Activated naive CD8-positive, alpha-beta T cell (primary cell): ENCODE data around the gene BMX.

ENCODE experiments used
- H3K27ac Mint-ChIP-seq: one replicate; pipeline ENCODE4 v1.8.0; 2021; ENCODE audit warnings: mixed read lengths
- H3K27me3 Mint-ChIP-seq: one replicate; pipeline ENCODE4 v1.8.0; 2021; ENCODE audit warnings: mixed read lengths
- H3K36me3 Mint-ChIP-seq: one replicate; pipeline ENCODE4 v1.8.0; 2021; ENCODE audit warnings: mixed read lengths
- H3K4me1 Mint-ChIP-seq: one replicate; pipeline ENCODE4 v1.8.0; 2021; ENCODE audit warnings: low read depth, mixed read lengths
- H3K4me3 Mint-ChIP-seq: one replicate; pipeline ENCODE4 v1.8.0; 2021; ENCODE audit warnings: mild to moderate bottlenecking, mixed read lengths
- H3K9me3 Mint-ChIP-seq: one replicate; pipeline ENCODE4 v1.8.0; 2021; ENCODE audit warnings: low read depth, mixed read lengths

The BMX gene

GRCh38 chrX:15500497-15500966, at the start of gene BMX:
TSS of gene BMX (plus strand) at chrX:15500807. CDS start at chrX:15508354, 7,547 bp downstream.
- H3K4me3 Mint-ChIP-seq: no peak within 1 kb of the TSS
- no peaks in the 10 kb centered on the region for H3K9me3 Mint-ChIP-seq
- H3K4me1 Mint-ChIP-seq: peaks cover 2% of the 10 kb centered on the region
- peaks cover 7% of the 10 kb centered on the region for H3K27me3 Mint-ChIP-seq
- no peaks in the 10 kb centered on the region for H3K36me3 Mint-ChIP-seq
- no peak within 1 kb of the TSS for H3K27ac Mint-ChIP-seq

- no peak overlapping the region for H3K27ac Mint-ChIP-seq
- H3K36me3 Mint-ChIP-seq: no peaks in the 10 kb centered on the region
- no peak overlapping the region for H3K4me3 Mint-ChIP-seq
- no peaks in the 10 kb centered on the region for H3K9me3 Mint-ChIP-seq
- peaks cover 3% of the 10 kb centered on the region for H3K27me3 Mint-ChIP-seq
- H3K4me1 Mint-ChIP-seq: no peaks in the 10 kb centered on the region
Observed at GRCh38 chrX:15451913-15452312, 48.7 kb upstream of the BMX start.

DNA sequence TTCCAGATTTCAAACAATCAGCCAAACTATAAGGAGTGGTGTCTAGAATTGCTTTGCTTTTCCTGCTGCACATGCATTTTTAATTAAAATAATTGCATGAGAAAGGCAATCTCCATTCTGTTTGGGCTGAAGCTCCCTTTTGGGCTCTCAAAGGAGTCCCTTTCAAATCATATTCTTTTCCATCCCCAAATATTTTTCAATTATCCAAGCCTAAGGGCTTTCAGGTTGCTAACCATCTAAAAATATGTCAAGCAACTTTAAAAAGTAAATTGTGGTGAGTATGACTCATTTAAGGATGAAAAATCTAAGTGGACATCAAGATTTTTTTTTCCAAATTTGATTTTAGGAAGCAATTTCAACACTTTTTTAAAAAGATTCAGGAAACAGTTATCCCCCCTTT, 35.9 kb upstream of the BMX start:
- H3K36me3 Mint-ChIP-seq: no peaks in the 10 kb centered on the region
- H3K9me3 Mint-ChIP-seq: no peaks in the 10 kb centered on the region
- H3K27me3 Mint-ChIP-seq: peaks cover 1% of the 10 kb centered on the region
- no peak overlapping the region for H3K27ac Mint-ChIP-seq
- H3K4me3 Mint-ChIP-seq: no peak overlapping the region
- no peaks in the 10 kb centered on the region for H3K4me1 Mint-ChIP-seq

DNA sequence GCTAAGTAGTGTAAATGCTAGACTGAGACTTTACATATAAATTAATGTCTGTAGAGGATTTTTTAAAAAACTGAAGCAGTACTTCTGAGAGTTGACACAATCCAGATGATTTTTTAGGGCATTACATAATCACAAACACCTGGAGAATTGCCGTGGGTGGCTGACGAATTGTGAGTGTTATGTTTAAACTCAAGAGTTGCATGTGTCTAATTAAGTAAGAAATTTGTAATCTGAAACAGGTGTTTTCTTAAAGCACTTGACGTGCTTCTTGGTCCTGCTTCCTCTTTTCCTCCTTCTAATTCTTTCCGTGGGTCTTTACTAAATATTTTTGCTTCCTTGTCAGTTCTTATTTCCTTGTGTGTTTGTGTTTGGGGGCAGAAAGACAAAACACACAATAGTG, 35.3 kb upstream of the BMX start:
- no peak overlapping the region for H3K4me3 Mint-ChIP-seq
- no peaks in the 10 kb centered on the region for H3K4me1 Mint-ChIP-seq
- no peaks in the 10 kb centered on the region for H3K36me3 Mint-ChIP-seq
- H3K9me3 Mint-ChIP-seq: no peaks in the 10 kb centered on the region
- no peak overlapping the region for H3K27ac Mint-ChIP-seq
- peaks cover 1% of the 10 kb centered on the region for H3K27me3 Mint-ChIP-seq

DNA sequence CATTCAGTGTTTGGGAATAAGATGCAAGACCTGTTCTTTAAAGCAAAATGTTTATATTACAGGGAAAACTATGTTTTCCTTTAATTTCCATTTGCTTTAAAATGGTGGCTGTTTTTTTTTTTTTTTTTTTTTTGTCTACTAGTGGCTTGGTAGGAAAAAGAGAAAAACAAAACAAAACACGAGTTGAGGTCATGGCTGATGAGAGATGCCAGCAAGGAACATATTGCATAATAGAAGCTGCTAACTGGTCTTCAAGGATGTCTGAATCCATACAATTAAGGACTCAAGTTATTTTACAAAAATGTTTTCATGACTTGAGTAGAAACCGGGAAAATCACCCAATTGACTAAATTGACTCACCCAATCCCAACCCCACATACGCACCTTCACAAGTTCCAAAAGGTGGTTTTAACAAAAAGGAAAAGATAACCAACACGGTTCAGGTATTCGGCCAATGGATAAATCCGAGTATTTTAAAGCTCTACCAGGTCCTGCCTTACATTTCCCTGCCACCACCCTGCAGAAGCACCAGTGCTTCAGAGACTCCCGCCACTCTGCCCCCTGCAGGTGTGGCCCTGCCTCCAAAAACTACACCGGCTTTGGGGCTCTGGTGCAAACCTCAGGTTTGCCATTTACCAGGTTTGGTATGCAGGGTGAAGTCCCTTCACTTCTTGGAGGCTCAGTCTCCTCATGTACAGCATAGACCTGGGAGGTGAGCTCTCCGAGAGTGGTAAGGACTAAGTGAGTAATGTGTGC, 34.5 kb upstream of the BMX start:
- no peaks in the 10 kb centered on the region for H3K4me1 Mint-ChIP-seq
- H3K9me3 Mint-ChIP-seq: no peaks in the 10 kb centered on the region
- H3K27ac Mint-ChIP-seq: no peak overlapping the region
- H3K4me3 Mint-ChIP-seq: no peak overlapping the region
- no peaks in the 10 kb centered on the region for H3K36me3 Mint-ChIP-seq
- H3K27me3 Mint-ChIP-seq: peaks cover 1% of the 10 kb centered on the region

DNA sequence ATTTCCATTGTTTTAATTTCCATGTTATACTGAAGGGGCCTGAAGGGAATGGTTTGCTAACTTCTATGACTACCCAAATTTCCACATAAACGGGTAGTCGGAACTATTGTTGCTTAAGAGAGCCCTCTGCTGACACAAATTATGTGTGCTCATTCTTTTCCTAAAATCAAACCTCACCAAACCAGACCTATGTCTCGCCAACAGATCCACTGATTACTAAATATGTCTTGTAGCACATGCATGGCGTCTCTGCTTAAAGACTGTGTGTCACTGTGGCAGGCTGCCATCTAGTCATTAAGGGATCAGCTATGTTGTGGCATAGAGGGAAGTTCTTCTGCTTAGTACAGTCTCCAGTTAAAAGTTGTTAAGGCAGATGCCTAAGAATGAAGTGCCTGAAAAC, 32.6 kb upstream of the BMX start:
- H3K4me1 Mint-ChIP-seq: no peaks in the 10 kb centered on the region
- no peak overlapping the region for H3K27ac Mint-ChIP-seq
- no peak overlapping the region for H3K4me3 Mint-ChIP-seq
- no peaks in the 10 kb centered on the region for H3K36me3 Mint-ChIP-seq
- peaks cover 1% of the 10 kb centered on the region for H3K27me3 Mint-ChIP-seq
- no peaks in the 10 kb centered on the region for H3K9me3 Mint-ChIP-seq

GRCh38 chrX:15469613-15470012, 31.0 kb upstream of the BMX start:
- Mint-ChIP-seq H3K4me1 (no peaks in the 10 kb centered on the region), H3K36me3 (no peaks in the 10 kb centered on the region), H3K27me3 (no peaks in the 10 kb centered on the region), H3K9me3 (no peaks in the 10 kb centered on the region), H3K4me3 (no peak overlapping the region), H3K27ac (no peak overlapping the region)

GRCh38 chrX:15471028-15471427, 29.6 kb upstream of the BMX start:
- Mint-ChIP-seq H3K27ac (no peak overlapping the region), H3K4me3 (no peak overlapping the region), H3K4me1 (no peaks in the 10 kb centered on the region)

DNA sequence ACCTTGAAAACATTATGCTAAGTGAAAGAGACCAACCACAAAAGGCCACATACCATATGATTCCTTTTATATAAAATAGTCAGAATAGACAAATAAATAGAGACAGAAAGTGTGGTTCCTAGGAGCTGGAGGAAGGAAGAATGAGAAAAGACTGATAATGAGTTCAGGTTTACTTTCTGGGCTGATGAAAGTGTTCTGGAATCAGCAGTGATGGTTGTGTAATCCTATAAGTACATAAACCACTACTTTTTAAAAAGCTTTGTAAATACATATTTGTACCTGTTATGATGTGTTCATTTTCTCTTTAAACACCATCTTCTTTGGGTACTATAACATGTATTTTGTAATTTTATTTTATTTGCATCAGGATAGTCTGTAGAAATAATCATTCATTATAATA, 28.1 kb upstream of the BMX start:
- H3K4me3 Mint-ChIP-seq: no peak overlapping the region
- no peaks in the 10 kb centered on the region for H3K4me1 Mint-ChIP-seq
- no peaks in the 10 kb centered on the region for H3K36me3 Mint-ChIP-seq
- H3K9me3 Mint-ChIP-seq: no peaks in the 10 kb centered on the region
- H3K27me3 Mint-ChIP-seq: no peaks in the 10 kb centered on the region
- no peak overlapping the region for H3K27ac Mint-ChIP-seq

More at GRCh38 chrX:15471028-15471427, 29.6 kb upstream of the BMX start:
- H3K36me3 Mint-ChIP-seq: no peaks in the 10 kb centered on the region
- H3K9me3 Mint-ChIP-seq: no peaks in the 10 kb centered on the region
- H3K27me3 Mint-ChIP-seq: no peaks in the 10 kb centered on the region

DNA sequence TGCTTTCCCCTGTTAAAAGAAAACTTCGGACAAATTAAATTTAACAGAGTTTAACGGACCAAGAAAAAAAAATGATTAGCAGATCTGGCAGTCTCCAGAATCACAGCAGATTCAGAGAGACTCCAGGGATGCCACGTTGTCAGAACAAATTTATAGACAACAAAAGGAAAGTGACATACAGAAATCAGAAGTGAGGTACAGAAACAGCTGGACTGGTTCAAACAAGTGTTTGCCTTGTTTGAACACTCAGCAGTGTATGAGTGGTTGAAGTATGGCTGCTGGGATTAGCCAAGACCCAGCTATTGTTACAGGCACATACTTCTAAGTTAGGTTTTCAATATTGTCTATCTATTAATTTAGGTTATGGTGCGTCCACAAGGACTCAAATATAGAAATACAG, 26.6 kb upstream of the BMX start:
- no peak overlapping the region for H3K4me3 Mint-ChIP-seq
- H3K27ac Mint-ChIP-seq: no peak overlapping the region

DNA sequence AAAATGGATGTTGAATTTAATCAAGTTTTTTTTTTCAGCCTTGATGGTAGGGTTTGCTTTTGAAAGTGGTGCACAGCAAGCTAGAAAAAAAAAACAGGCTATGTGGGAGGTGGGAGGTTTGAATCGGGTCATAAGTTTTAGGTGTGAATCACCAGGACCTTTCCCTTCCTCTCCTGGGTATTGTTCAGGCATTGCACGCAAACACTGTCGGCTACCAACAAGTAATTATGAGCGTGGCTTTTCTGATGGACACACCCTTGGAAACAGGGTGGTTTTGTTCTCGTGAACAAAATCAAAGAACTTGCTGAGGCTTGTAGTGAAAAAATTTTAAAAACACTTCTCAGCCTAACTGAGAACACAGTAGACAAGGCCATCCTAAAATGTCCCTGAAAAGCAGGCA, 25.6 kb upstream of the BMX start:
- Mint-ChIP-seq H3K36me3 (no peaks in the 10 kb centered on the region), H3K4me1 (no peaks in the 10 kb centered on the region), H3K4me3 (no peak overlapping the region), H3K27me3 (no peaks in the 10 kb centered on the region), H3K9me3 (no peaks in the 10 kb centered on the region), H3K27ac (no peak overlapping the region)

More for the DNA sequence above, 26.6 kb upstream of the BMX start:
- Mint-ChIP-seq H3K36me3 (no peaks in the 10 kb centered on the region), H3K27me3 (no peaks in the 10 kb centered on the region), H3K4me1 (no peaks in the 10 kb centered on the region), H3K9me3 (no peaks in the 10 kb centered on the region)

DNA sequence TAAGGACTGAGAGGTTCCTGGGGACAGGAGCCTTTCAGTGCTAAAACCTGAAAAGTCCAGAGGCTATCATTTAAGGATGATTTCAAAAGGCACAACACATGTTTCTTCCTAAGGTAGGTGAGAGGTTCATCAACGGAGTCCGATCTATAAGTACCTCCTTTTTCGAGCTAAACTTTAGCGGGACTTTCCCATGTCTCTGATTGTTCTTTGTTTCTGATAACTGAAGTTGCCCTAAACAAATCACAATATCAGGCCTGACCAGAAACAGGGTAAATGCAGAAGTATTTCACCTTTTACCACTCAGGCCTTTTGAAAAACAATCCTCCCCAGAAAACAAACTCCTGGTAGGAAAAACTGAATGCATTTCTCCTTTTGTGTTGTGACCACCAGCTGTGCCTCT, 25.1 kb upstream of the BMX start:
- H3K27me3 Mint-ChIP-seq: no peaks in the 10 kb centered on the region
- no peaks in the 10 kb centered on the region for H3K36me3 Mint-ChIP-seq
- no peak overlapping the region for H3K27ac Mint-ChIP-seq
- H3K4me1 Mint-ChIP-seq: no peaks in the 10 kb centered on the region
- H3K9me3 Mint-ChIP-seq: no peaks in the 10 kb centered on the region
- H3K4me3 Mint-ChIP-seq: no peak overlapping the region

- Mint-ChIP-seq H3K27me3 (peaks cover 2% of the 10 kb centered on the region), H3K36me3 (no peaks in the 10 kb centered on the region), H3K27ac (no peak overlapping the region), H3K4me3 (no peak overlapping the region), H3K4me1 (no peaks in the 10 kb centered on the region), H3K9me3 (no peaks in the 10 kb centered on the region)
Observed at GRCh38 chrX:15483891-15484290, 16.7 kb upstream of the BMX start.

DNA sequence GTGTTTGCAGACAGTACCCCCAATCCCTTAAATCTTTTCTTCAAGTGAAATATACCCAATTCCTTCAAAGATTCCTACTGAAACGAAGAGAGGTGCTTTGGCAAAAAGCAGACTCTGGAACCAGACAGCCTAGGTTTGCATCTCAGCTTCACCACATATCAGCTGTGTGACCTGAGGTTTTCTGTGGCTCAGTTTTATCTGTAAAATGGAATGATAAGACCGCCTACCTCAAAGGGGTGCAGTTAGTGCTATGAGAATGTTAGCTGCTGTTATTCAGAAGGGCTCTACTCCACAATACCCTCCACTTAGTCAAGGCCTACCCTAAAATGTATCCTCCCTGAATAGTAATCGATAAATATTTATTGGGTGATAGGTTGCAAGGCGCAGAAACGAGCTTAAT, 8.1 kb upstream of the BMX start:
- H3K9me3 Mint-ChIP-seq: no peaks in the 10 kb centered on the region
- peaks cover 9% of the 10 kb centered on the region for H3K4me1 Mint-ChIP-seq
- H3K4me3 Mint-ChIP-seq: peak overlapping the region; percentile 84
- no peaks in the 10 kb centered on the region for H3K36me3 Mint-ChIP-seq
- H3K27ac Mint-ChIP-seq: no peak overlapping the region
- H3K27me3 Mint-ChIP-seq: no peaks in the 10 kb centered on the region

DNA sequence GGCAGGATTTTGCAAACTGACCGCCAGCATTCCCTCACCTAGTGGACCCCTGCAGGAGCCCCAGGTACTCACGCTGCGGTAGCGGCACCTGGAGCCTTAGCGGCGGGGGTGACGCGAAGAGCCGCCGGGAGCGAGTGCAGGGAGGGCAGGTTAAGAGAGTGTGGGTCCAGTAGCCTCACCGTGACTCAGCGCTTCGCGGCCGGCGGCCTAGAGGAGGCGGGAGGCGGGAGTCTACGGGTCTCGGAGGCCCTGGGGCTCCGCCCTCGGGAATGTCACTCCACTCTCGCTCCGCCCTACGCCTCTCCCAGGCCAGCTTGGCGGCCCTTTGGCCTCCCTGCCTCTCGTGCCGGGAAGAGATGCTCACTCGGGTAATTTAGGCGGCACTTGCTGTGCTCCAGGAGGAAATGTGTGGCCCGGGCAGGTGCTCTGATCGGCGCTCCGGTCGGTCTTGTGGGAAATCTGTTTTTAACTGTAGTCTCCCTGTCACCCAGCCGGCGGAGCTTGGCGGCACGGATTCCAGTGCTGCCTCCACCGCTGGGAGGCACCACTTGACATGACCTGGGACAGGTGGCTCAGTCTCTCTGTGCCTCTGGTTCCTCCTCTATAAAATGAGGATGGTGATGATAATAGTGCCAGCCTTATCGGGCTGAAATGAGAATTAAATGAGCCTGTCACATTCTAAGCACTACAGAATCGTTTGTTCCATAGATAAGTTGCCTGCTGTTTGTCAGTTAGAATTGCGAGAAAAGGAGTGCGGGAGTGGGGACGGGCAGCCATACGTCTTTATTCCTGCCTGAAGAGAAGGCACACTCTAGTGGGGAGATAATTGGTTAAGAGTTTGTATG, 7.3 kb upstream of the BMX start, which contains the start of gene PIR:
TSS of gene PIR (minus strand) at position 216 of the 845 bp plus-strand sequence. CDS start 2,076 bp downstream, outside the sequence.
- Mint-ChIP-seq H3K4me1 (peaks cover 11% of the 10 kb centered on the region), H3K27me3 (peaks cover 5% of the 10 kb centered on the region), H3K27ac (no peak within 1 kb of the TSS), H3K9me3 (no peaks in the 10 kb centered on the region), H3K4me3 (peak within 1 kb of the TSS; percentile 84), H3K36me3 (no peaks in the 10 kb centered on the region)
